HG02973 (cell line): ENCODE data around the gene PIGM.
A peak's percentile ranks its signal among the peaks of the same experiment; 100 is the strongest.
"Not testable (repeated sequence)": the region's sequence is repeated elsewhere in the genome, so short reads cannot be mapped to it uniquely, and the experiment has no call there.

ENCODE experiments used
- ATAC-seq: cut with Tn5 transposase; IDR thresholded peaks from one replicate; pipeline ENCODE4 v1.9.1; 2021; ENCODE audit warnings: moderate library complexity; ENCODE audit not compliant: unreplicated experiment

The PIGM gene

GRCh38 chr1:160061369-160062229, 29.8 kb upstream of the PIGM start:
- ATAC-seq: no peak

- no peak for ATAC-seq
These were observed 26.3 kb upstream of the PIGM start for GRCh38 chr1:160058087-160058486.

GRCh38 chr1:160056648-160057169, 24.9 kb upstream of the PIGM start:
- no peak for ATAC-seq

DNA sequence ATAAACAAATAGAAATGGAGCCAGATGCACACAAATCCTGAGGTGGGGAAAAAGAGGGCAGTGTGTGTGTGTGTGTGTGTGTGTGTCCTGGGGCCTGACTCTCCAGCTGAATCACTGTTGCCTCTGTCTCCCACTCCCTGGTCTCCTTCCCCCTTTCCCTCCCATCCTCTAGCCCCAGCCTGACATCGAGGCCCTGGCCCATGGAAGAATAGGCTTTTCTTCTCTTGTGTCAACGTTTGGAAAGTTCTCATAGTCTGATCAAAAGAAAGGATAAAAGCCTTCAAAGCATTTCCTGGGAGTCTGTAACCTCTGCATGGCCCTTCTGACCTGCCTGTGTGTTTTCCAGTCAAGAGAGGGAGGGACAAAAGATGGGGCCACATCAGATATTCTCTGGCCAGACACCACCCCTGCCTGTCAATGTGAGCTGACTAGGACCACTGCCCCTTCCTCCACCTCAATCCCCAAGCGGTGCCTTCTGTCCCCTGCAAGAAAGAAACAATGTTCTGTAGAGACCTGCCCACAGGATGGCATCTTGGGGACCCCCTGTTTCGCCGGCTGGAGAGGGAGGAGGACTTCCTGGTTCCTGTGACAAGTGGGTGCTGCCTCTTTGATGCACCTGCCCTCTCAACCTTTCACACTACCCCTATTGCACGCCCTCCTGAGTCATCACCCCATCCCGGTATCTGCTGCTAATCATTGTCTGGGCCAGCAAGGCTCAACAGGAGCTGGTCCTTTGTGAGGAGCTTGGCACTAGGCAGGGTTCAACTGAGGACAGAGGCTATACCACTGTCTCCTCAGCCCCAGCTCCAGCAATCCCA, 22.0 kb upstream of the PIGM start:
- ATAC-seq: no peak

- ATAC-seq: no peak
These were observed 21.1 kb upstream of the PIGM start for GRCh38 chr1:160052936-160053335.

DNA sequence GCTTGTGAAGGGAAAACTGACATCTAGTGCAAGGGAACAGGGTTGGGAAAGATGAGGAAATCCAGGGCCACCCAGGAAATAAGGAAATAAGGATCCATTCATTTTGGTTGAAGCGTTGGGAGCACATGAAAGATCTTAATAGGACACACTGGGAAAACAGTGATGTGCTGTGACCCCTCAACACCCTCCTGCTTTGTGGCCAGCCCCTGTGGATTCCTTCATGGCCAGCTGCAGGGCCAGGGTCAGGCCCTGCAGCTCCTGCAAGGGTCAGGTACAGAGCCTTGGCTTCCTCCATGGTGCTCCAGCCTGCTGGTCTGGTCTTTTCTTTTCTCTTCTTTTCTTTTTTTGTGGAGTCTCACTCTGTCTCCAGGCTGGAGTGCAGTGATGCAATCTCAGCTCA, 18.8 kb upstream of the PIGM start:
- no peak for ATAC-seq

GRCh38 chr1:160050182-160050581, 18.4 kb upstream of the PIGM start:
- not testable (repeated sequence) for ATAC-seq

DNA sequence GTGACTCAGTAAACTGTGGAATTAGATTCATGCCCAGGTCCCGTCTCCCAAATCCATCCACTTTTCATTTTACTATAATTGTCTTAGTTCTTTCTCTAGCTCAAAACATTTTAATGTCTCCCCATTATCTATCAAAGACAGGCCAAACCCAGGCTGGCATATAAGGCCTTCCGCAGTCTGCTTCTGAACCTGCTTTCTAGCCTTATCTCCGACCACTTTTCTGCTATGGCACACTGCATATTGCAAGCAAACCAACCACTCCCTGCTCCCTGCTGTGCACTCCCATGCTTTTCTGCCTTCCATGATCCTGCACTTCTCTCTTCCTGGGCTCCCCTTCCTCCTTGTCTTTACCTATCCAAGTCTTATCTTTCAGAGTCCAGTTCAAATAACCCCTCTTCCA, 17.3 kb upstream of the PIGM start:
- no peak for ATAC-seq

DNA sequence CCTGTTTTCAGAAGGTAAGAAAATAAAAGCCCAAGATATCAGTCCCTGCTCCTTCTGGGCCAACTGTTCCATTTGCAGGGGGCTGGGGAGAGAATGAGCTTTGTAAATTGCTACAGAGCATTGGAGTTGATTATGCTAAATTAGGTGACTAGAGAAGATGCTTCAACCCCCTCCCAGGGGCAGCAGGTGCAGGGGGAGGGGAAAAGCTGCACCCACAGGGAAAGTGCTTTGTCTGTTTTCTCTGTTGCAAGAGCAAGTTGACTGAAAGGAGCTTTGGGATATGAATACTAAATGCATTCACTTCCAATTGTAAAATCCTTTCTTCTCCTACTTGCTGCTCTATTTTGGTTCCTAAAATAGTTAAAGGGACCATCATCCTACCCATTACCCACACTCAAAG, 16.5 kb upstream of the PIGM start:
- ATAC-seq: no peak

GRCh38 chr1:160047111-160047991, 15.6 kb upstream of the PIGM start:
- no peak for ATAC-seq

GRCh38 chr1:160046494-160047110, 14.8 kb upstream of the PIGM start:
- peak; percentile 58 for ATAC-seq

DNA sequence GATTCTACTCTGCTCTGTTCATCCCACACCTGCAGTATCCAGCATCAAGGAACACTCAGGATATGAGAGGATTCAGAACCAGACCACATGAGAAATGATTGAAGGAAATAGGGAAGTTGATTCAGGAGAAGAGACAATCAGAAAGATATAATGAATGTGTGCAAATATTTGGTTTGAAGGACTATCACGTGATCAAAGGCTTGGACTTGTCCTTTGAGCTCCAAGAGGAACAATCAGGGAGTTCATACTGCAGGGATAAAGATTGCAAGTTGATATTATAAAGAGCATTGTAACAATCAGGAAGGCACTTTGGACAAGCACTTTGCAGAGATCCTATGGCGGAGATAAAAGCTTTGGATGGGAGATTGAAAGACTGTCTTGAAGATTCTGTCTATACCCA, 13.9 kb upstream of the PIGM start:
- no peak for ATAC-seq

- ATAC-seq: no peak
These were observed 11.8 kb upstream of the PIGM start for GRCh38 chr1:160043543-160043942.

DNA sequence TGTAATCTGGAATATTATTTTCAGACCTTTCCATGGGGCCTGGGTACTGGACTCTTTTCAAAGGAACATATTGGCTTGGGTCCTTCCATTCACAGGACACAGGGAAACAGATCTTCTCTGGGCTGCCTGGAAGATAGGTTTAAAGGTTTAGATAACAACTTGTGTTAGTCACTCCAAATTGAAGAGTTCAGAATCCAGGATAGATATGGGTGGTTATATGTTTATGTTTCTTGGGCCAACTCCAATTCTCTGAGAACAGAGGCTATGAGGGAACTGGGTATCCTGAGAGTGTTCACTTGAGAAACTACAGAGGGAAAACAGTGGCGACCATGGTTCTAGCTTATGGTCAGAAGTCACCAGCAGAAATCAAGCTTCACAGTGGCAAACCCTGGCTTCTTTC, 8.7 kb upstream of the PIGM start:
- no peak for ATAC-seq

DNA sequence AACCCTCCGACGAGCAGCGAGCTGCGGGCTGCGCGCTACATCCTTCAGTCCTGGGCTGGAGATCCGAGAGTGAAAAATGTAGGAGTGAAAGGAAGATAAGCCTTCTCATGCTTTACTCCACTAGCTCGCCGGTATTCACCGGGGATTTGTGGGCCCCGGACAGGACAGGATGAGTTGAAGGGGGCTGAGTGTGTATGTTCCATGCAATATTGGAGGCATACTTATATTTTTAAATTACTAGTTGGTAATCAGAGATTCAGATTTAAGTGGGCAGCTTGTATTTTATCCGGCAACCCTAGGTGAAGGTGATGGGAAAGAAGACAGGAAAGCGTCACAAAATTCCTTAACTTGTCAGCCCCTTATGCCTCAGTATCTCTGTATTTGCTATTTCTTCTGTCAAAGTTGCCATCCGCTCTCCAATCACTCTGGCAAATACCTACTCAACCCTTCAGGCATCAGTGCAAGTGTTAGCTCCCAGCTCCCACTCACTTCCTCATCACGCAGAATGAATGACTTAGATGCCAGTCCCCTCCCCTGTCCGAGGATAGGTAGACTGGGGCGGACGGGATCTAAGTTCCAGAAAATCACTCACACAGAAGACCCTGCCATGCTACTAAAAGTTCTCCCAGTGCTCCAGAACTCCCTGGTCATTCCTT, 503 bp upstream of the PIGM start:
- ATAC-seq: peak; percentile 13

DNA sequence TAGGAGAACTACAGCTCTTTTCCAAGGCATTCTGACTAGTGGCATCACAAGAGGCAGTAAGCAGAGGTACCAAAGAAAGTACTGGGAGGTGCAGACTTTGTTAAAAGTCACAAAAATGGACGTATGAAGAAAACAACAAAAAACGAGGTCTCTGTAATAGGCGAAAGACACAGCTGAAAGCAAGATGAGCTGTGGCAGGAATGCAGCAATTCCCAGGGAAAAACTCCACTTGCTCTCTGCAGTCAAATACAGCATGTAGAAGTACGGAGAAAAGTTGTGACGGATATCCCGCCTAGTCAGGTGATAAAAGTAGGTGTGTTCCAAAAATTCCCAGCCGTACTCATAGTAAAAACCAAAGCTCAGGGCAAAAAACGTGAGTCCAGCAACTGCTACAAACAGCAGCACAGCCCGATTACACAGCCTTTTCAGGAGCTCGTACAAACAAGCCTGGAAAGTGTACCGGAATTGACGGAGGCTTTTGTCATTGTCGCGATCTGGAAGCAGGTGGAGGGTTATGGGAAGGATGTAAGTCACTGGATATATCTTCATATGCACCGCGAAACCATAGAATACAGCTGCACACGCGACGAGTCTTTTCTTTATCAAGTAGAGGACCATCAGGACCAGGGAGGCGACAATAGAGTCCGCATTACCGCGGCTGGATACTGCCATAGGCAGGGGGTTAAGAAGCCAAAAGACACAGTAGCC, 979 bp downstream of the PIGM start:
- ATAC-seq: peak; percentile 5

- no peak for ATAC-seq
These were observed 3.4 kb downstream of the PIGM start for GRCh38 chr1:160028426-160028825.

DNA sequence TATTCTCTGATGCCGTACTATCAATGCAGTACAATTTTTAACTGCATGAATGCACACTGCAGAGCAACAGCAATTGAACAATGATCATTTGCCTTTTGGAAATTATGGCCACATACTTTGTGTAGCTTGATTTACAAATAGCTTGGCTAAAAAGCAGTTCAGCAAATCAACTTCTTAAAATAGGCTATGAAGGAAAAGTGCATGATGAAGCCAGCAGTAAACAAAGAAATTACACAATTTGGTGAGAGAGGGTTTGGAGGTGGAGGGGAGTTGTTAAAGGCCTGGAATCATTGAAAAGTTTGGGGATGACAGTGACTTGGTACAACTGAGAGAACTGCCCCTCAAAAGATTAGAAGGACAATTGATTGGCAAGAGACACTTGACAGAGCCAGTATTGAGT, 6.5 kb downstream of the PIGM start:
- no peak for ATAC-seq

- ATAC-seq: no peak
These were observed 7.4 kb downstream of the PIGM start for GRCh38 chr1:160024195-160024905.
